Renal cortical epithelial cell (primary cell): ENCODE data around the gene CPLX1. TPM values are rescaled to one million over a fixed set of nuclear protein-coding genes. Genes with fewer than 3 reads are reported as not detected.

Source experiments
- DNase-seq: peaks from one replicate; pipeline ENCODE4 v3.0.0-alpha.2; 2011; ENCODE audit warnings: low read depth
- total RNA-seq: library from RNA; depleted of rRNA; stranded (reverse); fragments of >200 nt; gene quantifications from 2 replicates; pipeline ENCODE4 v1.2.3, GENCODE V29; 2014

Gene CPLX1
- total RNA-seq, 1 donor from 2014 or later, result 0.15 TPM

DNA sequence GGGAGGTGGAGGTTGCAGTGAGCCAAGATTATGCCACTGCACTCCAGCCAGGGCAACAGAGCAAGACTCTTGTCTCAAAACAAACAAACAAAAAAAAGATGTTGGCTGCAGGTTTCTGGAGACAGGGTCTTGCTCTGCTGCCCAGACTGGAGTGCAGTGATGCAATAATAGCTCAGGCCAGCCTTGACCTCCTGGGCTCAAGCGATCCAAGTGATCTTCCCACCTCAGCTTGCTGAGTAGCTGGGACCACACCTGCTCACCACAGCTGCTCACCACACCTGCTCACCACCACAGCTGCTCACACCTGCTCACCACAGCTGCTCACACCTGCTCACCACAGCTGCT is 29.9 kb upstream of the CPLX1 start:
- DNase-seq, result no peak

DNA sequence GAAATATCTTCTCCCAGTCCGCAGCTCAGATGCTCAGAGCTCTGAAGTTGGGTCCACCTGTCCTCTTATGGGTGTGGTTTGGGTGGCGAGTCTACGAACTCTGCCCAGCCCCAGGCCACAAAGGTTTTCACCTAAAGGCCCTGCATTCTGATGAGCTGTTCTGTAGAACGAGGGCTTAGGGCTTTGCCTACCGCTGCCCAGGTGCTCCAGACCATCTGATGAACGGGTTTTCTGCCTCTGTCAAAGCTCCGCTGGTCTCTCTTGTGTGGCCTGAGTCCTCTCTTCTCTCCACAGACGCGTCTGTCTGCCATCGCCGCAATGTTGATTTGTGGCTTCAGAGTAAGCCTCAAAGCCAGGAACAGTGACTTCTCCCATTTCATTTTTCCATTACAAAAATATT is 28.4 kb upstream of the CPLX1 start:
- DNase-seq, result no peak

DNA sequence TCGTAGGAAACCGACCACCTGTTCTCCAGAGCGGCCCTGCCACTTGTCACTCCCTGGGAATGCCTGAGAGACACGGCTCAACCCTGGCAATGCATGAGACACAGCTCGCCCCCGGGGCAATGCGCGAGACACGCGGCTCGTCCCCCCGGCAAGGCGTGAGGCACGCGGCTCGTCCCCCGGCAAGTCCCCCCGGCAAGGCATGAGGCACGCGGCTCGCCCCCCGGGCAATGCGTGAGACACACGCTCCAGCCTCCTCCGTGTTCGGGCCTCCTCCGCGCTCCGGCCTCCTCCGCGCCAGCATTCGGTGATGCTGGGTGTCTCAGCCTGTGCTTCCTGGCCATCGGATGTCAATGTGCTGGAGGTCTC is 27.5 kb upstream of the CPLX1 start:
- no peak for DNase-seq

- DNase-seq, result no peak
Observed at GRCh38 chr4:851701-852430, 25.9 kb upstream of the CPLX1 start.

GRCh38 chr4:850323-850945 is 24.5 kb upstream of the CPLX1 start:
- DNase-seq, result no peak

GRCh38 chr4:849478-850175 is 23.7 kb upstream of the CPLX1 start:
- no peak for DNase-seq

DNA sequence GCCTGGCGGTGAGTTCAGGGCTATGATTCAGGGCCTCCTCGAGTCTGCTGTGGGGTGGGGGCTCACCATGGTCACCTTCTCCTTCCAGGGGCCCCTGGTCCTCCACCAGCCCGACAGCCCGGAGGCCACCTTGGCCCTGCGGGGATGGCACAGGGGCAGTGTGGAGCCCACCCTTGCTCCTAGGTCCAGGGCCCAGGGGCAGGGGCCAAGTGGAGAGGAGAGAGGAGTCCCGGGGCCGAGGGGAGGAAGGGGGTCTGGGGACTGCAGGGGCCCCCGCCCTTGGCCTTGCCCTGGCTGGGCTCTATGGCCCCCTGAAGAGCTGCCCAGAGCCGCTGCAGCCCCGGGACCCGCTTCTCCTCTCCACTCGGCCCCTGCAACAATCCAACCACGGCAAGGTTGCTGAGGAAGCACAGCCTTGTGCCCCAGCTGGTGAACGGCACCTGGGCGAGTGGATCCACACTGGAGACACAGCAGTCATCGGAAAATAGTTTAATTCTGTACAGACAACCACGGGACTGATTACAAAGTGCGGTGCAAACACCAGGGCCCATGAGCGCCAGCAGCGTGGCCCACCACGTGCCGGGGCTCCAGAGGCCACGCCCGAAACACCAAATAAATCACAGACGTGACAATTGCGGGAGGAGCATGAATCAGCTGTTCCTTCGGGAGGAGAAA is 23.0 kb upstream of the CPLX1 start:
- no peak for DNase-seq

DNA sequence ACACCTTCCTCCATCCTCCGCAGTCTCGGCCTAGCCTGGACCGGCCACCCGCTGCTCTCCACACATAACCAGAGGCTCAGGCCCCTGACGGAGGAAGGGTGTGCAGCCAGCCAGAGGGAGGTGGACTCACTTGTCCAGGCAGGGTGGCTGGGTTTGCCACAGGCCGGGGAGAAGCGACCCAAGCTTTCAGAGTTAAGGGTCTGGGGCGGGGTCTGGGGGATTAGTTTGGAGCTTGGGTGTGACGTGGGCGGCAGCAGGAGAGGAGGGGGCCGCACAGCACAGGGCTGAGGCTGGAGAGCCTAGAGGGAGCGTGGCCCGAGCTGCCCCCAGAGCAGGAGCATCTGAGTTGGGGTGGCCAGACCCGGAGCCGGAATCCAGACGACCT is 22.4 kb upstream of the CPLX1 start:
- no peak for DNase-seq

DNA sequence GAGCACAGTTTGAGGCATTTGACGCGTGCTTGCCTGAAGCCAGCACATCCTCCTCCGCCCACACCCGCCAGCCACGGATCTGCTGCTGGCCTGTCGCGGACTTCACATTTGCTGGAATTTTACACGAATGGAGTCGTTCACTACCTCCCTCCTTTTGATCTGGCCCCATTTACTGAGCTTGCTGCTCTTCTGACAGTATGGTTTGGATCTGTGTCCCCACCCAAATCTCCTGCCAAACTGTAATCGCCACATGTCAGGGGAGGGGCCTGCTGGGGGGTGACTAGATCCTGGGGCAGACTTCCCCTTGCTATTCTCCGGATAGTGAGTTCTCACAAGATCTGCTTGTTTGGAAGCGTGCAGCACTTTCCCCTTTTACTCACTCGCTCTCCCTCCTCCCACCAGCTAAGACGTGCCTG is 19.9 kb upstream of the CPLX1 start:
- DNase-seq, result no peak

- peak; percentile 6 for DNase-seq
Observed at GRCh38 chr4:845233-845835, 19.4 kb upstream of the CPLX1 start.

DNA sequence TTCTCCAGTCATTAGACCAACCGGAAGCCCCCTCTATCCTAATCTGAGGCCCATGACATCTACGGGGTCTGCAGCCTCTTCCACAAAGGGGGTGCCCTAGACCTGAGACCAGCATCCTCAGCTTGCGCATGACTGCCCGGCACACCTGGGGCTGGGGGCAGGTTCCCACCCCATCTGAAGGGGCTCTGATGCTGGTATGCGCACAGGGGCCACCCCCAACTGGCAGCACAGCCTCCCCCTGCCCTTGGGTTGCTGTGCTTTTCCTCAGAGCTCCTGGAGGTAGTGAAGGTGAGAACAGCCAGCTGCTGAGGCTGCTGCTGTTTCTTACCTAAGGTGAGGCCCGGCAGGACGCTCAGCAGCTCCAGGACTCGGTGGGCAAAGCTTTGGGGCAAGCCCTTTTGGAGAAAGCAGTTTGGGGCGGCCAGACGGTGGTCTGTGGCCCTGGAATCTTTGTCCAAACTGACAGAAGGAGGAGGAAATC is 18.9 kb upstream of the CPLX1 start:
- no peak for DNase-seq

GRCh38 chr4:839675-840443 is 13.9 kb upstream of the CPLX1 start:
- DNase-seq, result no peak

- DNase-seq, result no peak
Observed at GRCh38 chr4:837772-838171, 11.8 kb upstream of the CPLX1 start.

DNA sequence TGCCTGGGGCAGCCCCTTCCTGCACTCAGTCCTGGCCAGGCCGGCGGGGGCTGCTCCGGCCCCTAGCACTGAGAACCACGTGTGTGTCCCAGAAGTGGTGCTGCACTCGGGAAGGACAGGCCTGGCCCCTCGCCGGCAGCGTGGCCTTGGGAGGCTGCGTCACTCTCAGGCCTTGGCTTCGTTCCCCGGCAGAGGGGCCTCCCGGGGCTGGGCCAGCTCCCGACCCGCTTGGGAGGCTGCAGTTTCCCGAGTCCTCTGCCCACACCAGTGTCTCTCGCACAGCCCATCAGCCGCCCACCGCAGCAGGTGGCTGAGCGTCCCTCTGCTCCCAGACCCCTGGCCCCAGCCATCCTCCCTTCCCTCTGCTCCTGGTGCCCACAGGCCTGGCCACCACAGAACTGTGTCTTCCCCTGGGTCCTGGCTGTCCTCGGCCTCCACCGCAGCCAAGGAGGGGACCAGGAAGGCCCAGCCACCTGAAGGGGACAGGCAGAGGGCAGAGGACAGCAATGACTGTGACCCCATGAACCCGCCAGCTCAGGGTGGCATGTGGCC is 10.9 kb upstream of the CPLX1 start:
- no peak for DNase-seq

GRCh38 chr4:836003-836511 is 10.1 kb upstream of the CPLX1 start:
- DNase-seq, result no peak

- DNase-seq, result no peak
Observed at GRCh38 chr4:835148-836002, 9.4 kb upstream of the CPLX1 start.

DNA sequence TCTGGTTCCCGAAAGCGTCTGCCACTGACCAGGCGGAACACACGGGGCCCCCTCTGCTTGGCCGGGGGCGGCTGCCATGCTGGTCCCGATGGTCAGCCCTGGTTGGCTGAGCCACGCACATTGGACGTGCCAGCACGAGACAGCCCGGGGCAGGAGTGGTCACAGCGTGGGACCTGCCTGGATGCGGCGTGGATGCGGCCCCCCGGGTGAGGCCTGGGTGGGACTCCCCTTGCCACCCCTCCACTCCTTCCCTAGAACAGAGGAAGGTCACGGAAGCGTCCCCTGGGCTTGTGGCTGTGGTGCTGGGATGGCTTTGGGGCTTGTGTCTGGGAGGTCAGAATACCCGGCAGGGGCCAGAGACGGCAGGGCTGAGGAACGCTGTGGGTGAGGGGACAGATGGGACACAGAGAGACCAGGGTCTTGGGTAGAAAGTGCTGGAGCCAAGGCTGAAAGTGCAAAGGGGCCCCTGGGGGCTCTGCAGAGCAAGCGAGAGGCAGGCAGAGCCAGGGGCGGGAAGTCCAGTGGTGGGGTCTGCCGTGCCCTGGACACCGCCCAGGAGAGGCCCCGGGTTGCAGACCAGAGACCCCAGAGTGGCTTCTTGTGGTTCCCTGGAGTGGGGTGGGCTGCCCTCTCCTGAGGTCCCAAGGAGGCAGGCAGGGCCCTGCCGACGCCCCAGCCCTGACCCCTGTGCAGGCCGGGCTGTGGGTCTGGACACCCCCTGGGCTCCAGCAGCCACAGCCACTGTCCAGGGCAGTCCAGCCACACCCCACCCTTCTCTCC is 8.6 kb upstream of the CPLX1 start:
- DNase-seq, result no peak

DNA sequence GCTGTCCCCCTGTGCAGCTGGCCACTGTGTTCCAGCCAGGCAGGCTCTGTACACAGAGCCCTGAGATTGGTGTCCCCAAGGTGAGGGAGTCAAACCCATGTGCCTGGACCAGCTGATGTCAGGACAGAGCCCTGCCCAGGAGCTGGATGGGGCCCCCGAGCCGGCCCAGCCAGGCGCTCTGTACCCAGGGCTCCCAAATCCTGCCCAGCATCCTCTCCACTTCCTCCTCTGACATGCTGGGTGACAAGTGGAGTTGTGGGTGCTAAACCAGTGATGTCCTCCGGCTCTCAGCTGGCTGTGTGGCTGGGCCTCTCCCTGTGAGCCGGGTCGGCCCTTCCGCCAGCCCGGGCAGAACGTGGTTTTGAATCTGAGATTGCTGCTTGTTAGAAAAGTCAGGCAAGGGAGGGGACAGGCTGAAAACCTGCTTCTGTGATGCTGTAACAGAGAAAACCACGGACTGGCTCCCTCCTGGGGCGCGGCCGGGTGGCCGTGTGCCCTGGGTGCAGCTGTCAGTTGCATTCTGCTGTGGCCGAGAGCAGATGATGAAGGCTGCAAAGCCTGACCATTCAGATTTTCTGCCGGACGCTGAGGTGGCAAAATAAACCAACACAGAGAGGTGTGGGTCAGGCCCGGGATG is 7.9 kb upstream of the CPLX1 start:
- DNase-seq, result no peak

- DNase-seq, result no peak
Observed at GRCh38 chr4:833156-833555, 7.2 kb upstream of the CPLX1 start.
